ENCODE measurements around the gene ZRANB3.

ZRANB3 gene

GRCh38 chr2:135174049-135174809 is 356.8 kb downstream of the ZRANB3 start:
- no peaks in the 10 kb centered on the region for H3K27me3 ChIP-seq
- peaks cover 69% of the 10 kb centered on the region for H3K36me3 ChIP-seq
- no peak overlapping the region for H3K4me3 ChIP-seq (ENCODE audit: low read depth in 1 of 2, low read length in 1 of 2)
- H3K27ac ChIP-seq = no peak overlapping the region
- TF ChIP-seq CTCF (IDR thresholded peaks at IDR 0.05) = no peak
- H3K4me1 ChIP-seq (ENCODE audit: control insufficient read depth in 1 of 2, insufficient read depth in 1 of 2, low read depth in 1 of 2, low read length in 1 of 2) = no peaks in the 10 kb centered on the region
- no peaks in the 10 kb centered on the region for H3K9me3 ChIP-seq

GRCh38 chr2:135169900-135170753 is 360.9 kb downstream of the ZRANB3 start:
- Histone ChIP-seq H3K36me3 (peaks cover 84% of the 10 kb centered on the region), H3K4me1 (ENCODE audit: control insufficient read depth in 1 of 2, insufficient read depth in 1 of 2, low read depth in 1 of 2, low read length in 1 of 2) (no peaks in the 10 kb centered on the region), H3K4me3 (ENCODE audit: low read depth in 1 of 2, low read length in 1 of 2) (no peak overlapping the region), H3K9me3 (no peaks in the 10 kb centered on the region), H3K27ac (no peak overlapping the region), H3K27me3 (no peaks in the 10 kb centered on the region)
- TF ChIP-seq CTCF (IDR thresholded peaks at IDR 0.05) = no peak

- no peak overlapping the region for H3K27ac ChIP-seq
- TF ChIP-seq CTCF (IDR thresholded peaks at IDR 0.05) = no peak
- no peaks in the 10 kb centered on the region for H3K27me3 ChIP-seq
- H3K9me3 ChIP-seq = no peaks in the 10 kb centered on the region
- H3K4me3 ChIP-seq (ENCODE audit: low read depth in 1 of 2, low read length in 1 of 2) = no peak overlapping the region
- H3K4me1 ChIP-seq (ENCODE audit: control insufficient read depth in 1 of 2, insufficient read depth in 1 of 2, low read depth in 1 of 2, low read length in 1 of 2) = no peaks in the 10 kb centered on the region
- H3K36me3 ChIP-seq = peaks cover 90% of the 10 kb centered on the region
Observed at GRCh38 chr2:135168204-135168856, 362.7 kb downstream of the ZRANB3 start.

- Histone ChIP-seq H3K4me1 (ENCODE audit: control insufficient read depth in 1 of 2, insufficient read depth in 1 of 2, low read depth in 1 of 2, low read length in 1 of 2) (no peaks in the 10 kb centered on the region), H3K4me3 (ENCODE audit: low read depth in 1 of 2, low read length in 1 of 2) (no peak overlapping the region), H3K27me3 (no peaks in the 10 kb centered on the region), H3K27ac (no peak overlapping the region), H3K9me3 (no peaks in the 10 kb centered on the region), H3K36me3 (peaks cover 94% of the 10 kb centered on the region)
- TF ChIP-seq CTCF (IDR thresholded peaks at IDR 0.05) = no peak
Observed at GRCh38 chr2:135167273-135167672, 363.7 kb downstream of the ZRANB3 start.

GRCh38 chr2:135164431-135164830 is 366.6 kb downstream of the ZRANB3 start:
- Histone ChIP-seq H3K36me3 (peaks cover 71% of the 10 kb centered on the region), H3K27me3 (no peaks in the 10 kb centered on the region), H3K27ac (no peak overlapping the region), H3K4me3 (ENCODE audit: low read depth in 1 of 2, low read length in 1 of 2) (no peak overlapping the region), H3K4me1 (ENCODE audit: control insufficient read depth in 1 of 2, insufficient read depth in 1 of 2, low read depth in 1 of 2, low read length in 1 of 2) (no peaks in the 10 kb centered on the region), H3K9me3 (no peaks in the 10 kb centered on the region)
- no peak for TF ChIP-seq CTCF (IDR thresholded peaks at IDR 0.05)
